Ascending aorta (tissue), 2 donors: ENCODE data around the gene SPATA33. TPM values are rescaled to one million over a fixed set of nuclear protein-coding genes. Genes with fewer than 3 reads are reported as not detected.

Experiments used
- DNase-seq, 2 donors: peaks; one replicate each; pipeline ENCODE4 v3.0.0-alpha.2; 2019; ENCODE audit warnings: low spot score in 2 of 2
- H3K27ac ChIP-seq, 2 donors: fragments of 200-600 bp; sonication (generic); one replicate each; pipeline ENCODE4 v1.5.1; 2016 to 2017; ENCODE audit warnings: mild to moderate bottlenecking in 1 of 2
- H3K27me3 ChIP-seq: fragments of 200-600 bp; sonication (generic); one replicate; pipeline ENCODE4 v1.5.1; 2017
- H3K36me3 ChIP-seq, 2 donors: fragments of 200-600 bp; sonication (generic); one replicate each; pipeline ENCODE4 v1.5.1; 2016
- H3K4me1 ChIP-seq, 2 donors: fragments of 200-600 bp; sonication (generic); one replicate each; pipeline ENCODE4 v1.5.1; 2016 to 2017; ENCODE audit warnings: mild to moderate bottlenecking in 1 of 2
- H3K4me3 ChIP-seq, 2 donors: fragments of 200-600 bp; sonication (generic); one replicate each; pipeline ENCODE4 v1.5.1; 2016 to 2017; ENCODE audit warnings: mild to moderate bottlenecking in 1 of 2
- H3K9me3 ChIP-seq, 2 donors: fragments of 200-600 bp; sonication (generic); one replicate each; pipeline ENCODE4 v1.5.1; 2016
- CTCF ChIP-seq, 3 experiments: fragments of 200-600 bp in 2 of 3; fragments of 450-650 bp in 1 of 3; sonication (generic) in 2 of 3; IDR thresholded peaks; one replicate each; pipeline ENCODE4 v1.5.1; 2016 to 2019; ENCODE audit warnings: antibody characterized with exemption in 3 of 3, mild to moderate bottlenecking in 1 of 3, moderate library complexity in 1 of 3
- intact Hi-C: fragments of 100-400 bp; cut with DNase I; formaldehyde crosslinking; loops from one replicate; pipeline ENCODE4 v1.15.1; 2023
- total RNA-seq: library from RNA; depleted of rRNA; stranded (reverse); fragments of >200 nt; gene quantifications from one replicate; pipeline ENCODE4 v1.1.0, GENCODE V29; 2016

Gene SPATA33
- total RNA-seq, result 0.21 TPM

- H3K9me3 ChIP-seq, result no peaks in the 10 kb centered on the region
- peak within 1 kb of the TSS; percentile 78 to 95 for H3K4me3 ChIP-seq
- H3K4me1 ChIP-seq, result peaks cover 3 to 15% of the 10 kb centered on the region in 2 donors
- peaks cover 1 to 7% of the 10 kb centered on the region in 2 donors for H3K36me3 ChIP-seq
- intact Hi-C loops, result loop anchor here (1.0 to 10.0 kb wide), 7 partner anchors 29 to 413 kb away; partner anchors contain the start of genes CDK10, RPL13, SPG7 and TCF25
- peak within 1 kb of the TSS; percentile 72 to 93 for H3K27ac ChIP-seq
- DNase-seq, result peak; percentile 30 to 92
- H3K27me3 ChIP-seq, result no peaks in the 10 kb centered on the region
- TF ChIP-seq CTCF (IDR thresholded peaks at IDR 0.05), result no peak
Observed at GRCh38 chr16:89657442-89658220, at the start of gene SPATA33, which contains the start of gene CHMP1A. Gene SPATA33, plus strand, starts transcription at chr16:89657836. Its CDS starts 76 bp downstream, at chr16:89657912. Gene CHMP1A, minus strand, starts transcription at chr16:89657708. Its CDS starts 120 bp downstream, at chr16:89657588.

- H3K36me3 ChIP-seq, result no peaks in the 10 kb centered on the region
- no peak overlapping the region for H3K27ac ChIP-seq
- no peaks in the 10 kb centered on the region for H3K4me1 ChIP-seq
- TF ChIP-seq CTCF (IDR thresholded peaks at IDR 0.05), result no peak
- DNase-seq, result no peak
- no peak overlapping the region for H3K4me3 ChIP-seq
- H3K27me3 ChIP-seq, result no peaks in the 10 kb centered on the region
- intact Hi-C loops, result no loop called here
- no peaks in the 10 kb centered on the region for H3K9me3 ChIP-seq
Observed at GRCh38 chr16:89607937-89608740, 49.5 kb upstream of the SPATA33 start.

- Histone ChIP-seq H3K27me3 (no peaks in the 10 kb centered on the region), H3K36me3 (no peaks in the 10 kb centered on the region), H3K9me3 (no peaks in the 10 kb centered on the region), H3K27ac (no peak overlapping the region), H3K4me3 (no peak overlapping the region), H3K4me1 (no peaks in the 10 kb centered on the region)
- TF ChIP-seq CTCF (IDR thresholded peaks at IDR 0.05), result no peak
- intact Hi-C loops, result no loop called here
- no peak for DNase-seq
Observed at GRCh38 chr16:89610108-89610453, 47.6 kb upstream of the SPATA33 start.

GRCh38 chr16:89612415-89613166 is 45.0 kb upstream of the SPATA33 start:
- Histone ChIP-seq H3K27me3 (no peaks in the 10 kb centered on the region), H3K4me3 (no peak overlapping the region), H3K4me1 (no peaks in the 10 kb centered on the region), H3K36me3 (no peaks in the 10 kb centered on the region), H3K9me3 (no peaks in the 10 kb centered on the region), H3K27ac (no peak overlapping the region)
- intact Hi-C loops, result no loop called here
- no peak for TF ChIP-seq CTCF (IDR thresholded peaks at IDR 0.05)
- no peak for DNase-seq

- intact Hi-C loops, result no loop called here
- no peaks in the 10 kb centered on the region for H3K9me3 ChIP-seq
- TF ChIP-seq CTCF (IDR thresholded peaks at IDR 0.05), result no peak
- no peaks in the 10 kb centered on the region for H3K27me3 ChIP-seq
- H3K36me3 ChIP-seq, result no peaks in the 10 kb centered on the region
- no peak within 1 kb of the TSS for H3K4me3 ChIP-seq
- no peak for DNase-seq
- H3K27ac ChIP-seq, result no peak within 1 kb of the TSS
- no peaks in the 10 kb centered on the region for H3K4me1 ChIP-seq
Observed at GRCh38 chr16:89613231-89613953, 44.2 kb upstream of the SPATA33 start, which contains the start of gene DPEP1. Gene DPEP1, plus strand, starts transcription at chr16:89613642. Its CDS starts 16,769 bp downstream, at chr16:89630411.
